Liver (tissue), 9 donors: ENCODE data around the gene ZNF423. TPM values are rescaled to one million over a fixed set of nuclear protein-coding genes. Genes with fewer than 3 reads are reported as not detected.

Experiments
- DNase-seq: peaks from one replicate; pipeline ENCODE4 v3.0.0-alpha.2; 2017; ENCODE audit warnings: low spot score
- H3K27ac ChIP-seq, 2 donors: one replicate each; pipeline ENCODE4 v1.7.0; 2013; ENCODE audit warnings: inconsistent platforms in 2 of 2, low read length in 2 of 2, control low read depth in 1 of 2, low read depth in 1 of 2, mild to moderate bottlenecking in 1 of 2
- H3K27me3 ChIP-seq, 4 donors: one replicate each; pipeline versions ENCODE4 v1.6.1 to v1.7.0; 2013; ENCODE audit warnings: low read length in 3 of 4, inconsistent platforms in 1 of 4, mild to moderate bottlenecking in 1 of 4, moderate library complexity in 1 of 4; ENCODE audit not compliant: control insufficient read depth in 4 of 4, insufficient read depth in 4 of 4
- H3K36me3 ChIP-seq, 4 donors: one replicate each; pipeline versions ENCODE4 v1.6.1 to v1.7.0; 2013; ENCODE audit warnings: low read length in 3 of 4, mild to moderate bottlenecking in 3 of 4, low read depth in 1 of 4, moderate library complexity in 1 of 4; ENCODE audit not compliant: control insufficient read depth in 4 of 4, insufficient read depth in 3 of 4
- H3K4me1 ChIP-seq, 4 donors: one replicate each; pipeline versions ENCODE4 v1.6.1 to v1.7.0; 2013; ENCODE audit warnings: low read length in 3 of 4, mild to moderate bottlenecking in 3 of 4, moderate library complexity in 1 of 4; ENCODE audit not compliant: control insufficient read depth in 4 of 4, insufficient read depth in 4 of 4
- H3K4me3 ChIP-seq, 3 donors: one replicate each; pipeline versions ENCODE4 v1.6.1 to v1.7.0; 2013; ENCODE audit warnings: low read length in 3 of 3, control low read depth in 1 of 3, low read depth in 1 of 3, mild to moderate bottlenecking in 1 of 3
- H3K9ac ChIP-seq, 2 donors: one replicate each; pipeline ENCODE4 v1.7.0; 2013; ENCODE audit warnings: low read length in 2 of 2, mild to moderate bottlenecking in 2 of 2, moderate library complexity in 2 of 2, control low read depth in 1 of 2, low read depth in 1 of 2
- H3K9me3 ChIP-seq, 4 donors: one replicate each; pipeline versions ENCODE4 v1.6.1 to v1.7.0; 2013; ENCODE audit warnings: low read length in 3 of 4; ENCODE audit not compliant: control insufficient read depth in 4 of 4
- ATF3 ChIP-seq: IDR thresholded peaks from 2 replicates; pipeline ENCODE4 v1.6.1; 2016; ENCODE audit warnings: antibody characterized with exemption
- EGR1 ChIP-seq, 2 donors: IDR thresholded peaks; 2 replicates each; pipeline ENCODE4 v1.6.1; 2016 to 2018; ENCODE audit warnings: antibody characterized with exemption in 2 of 2, low read depth in 2 of 2
- FOXA1 ChIP-seq: IDR thresholded peaks from 2 replicates; pipeline ENCODE4 v1.6.1; 2016; ENCODE audit warnings: antibody characterized with exemption
- FOXA2 ChIP-seq: IDR thresholded peaks from 2 replicates; pipeline ENCODE4 v1.6.1; 2016; ENCODE audit warnings: antibody characterized with exemption
- GABPA ChIP-seq, 2 donors: IDR thresholded peaks in 1 of 2; conservative IDR thresholded peaks in 1 of 2; 2 replicates each; pipeline ENCODE4 v1.6.1; 2016; ENCODE audit warnings: antibody characterized with exemption in 2 of 2, mild to moderate bottlenecking in 1 of 2, moderate library complexity in 1 of 2
- HNF4G ChIP-seq: IDR thresholded peaks from 2 replicates; pipeline ENCODE4 v1.6.1; 2016; ENCODE audit warnings: antibody characterized with exemption
- JUND ChIP-seq, 2 donors: IDR thresholded peaks; 2 replicates each; pipeline ENCODE4 v1.6.1; 2016; ENCODE audit warnings: antibody characterized with exemption in 2 of 2
- NR2F2 ChIP-seq: IDR thresholded peaks from 2 replicates; pipeline ENCODE4 v1.6.1; 2016; ENCODE audit warnings: antibody characterized with exemption
- RAD21 ChIP-seq, 2 donors: IDR thresholded peaks; 2 replicates each; pipeline ENCODE4 v1.6.1; 2016; ENCODE audit warnings: antibody characterized with exemption in 2 of 2, mild to moderate bottlenecking in 2 of 2
- RXRA ChIP-seq, 2 donors: IDR thresholded peaks; 2 replicates each; pipeline ENCODE4 v1.6.1; 2017 to 2018; ENCODE audit warnings: antibody characterized with exemption in 2 of 2, mild to moderate bottlenecking in 1 of 2
- SP1 ChIP-seq: IDR thresholded peaks from 2 replicates; pipeline ENCODE4 v1.6.1; 2018; ENCODE audit warnings: antibody characterized with exemption, mild to moderate bottlenecking
- TAF1 ChIP-seq: conservative IDR thresholded peaks from 2 replicates; pipeline ENCODE4 v1.6.1; 2016; ENCODE audit warnings: antibody characterized with exemption, mild to moderate bottlenecking
- YY1 ChIP-seq: IDR thresholded peaks from 2 replicates; pipeline ENCODE4 v1.6.1; 2016; ENCODE audit warnings: antibody characterized with exemption, mild to moderate bottlenecking
- ZBTB33 ChIP-seq: IDR thresholded peaks from 2 replicates; pipeline ENCODE4 v1.6.1; 2016; ENCODE audit warnings: antibody characterized with exemption
- WGBS: extraction: QIAGEN DNeasy Blood & Tissue Kit; methylation state at CpG from one replicate; pipeline ENCODE4 v1.1.7; 2013; 5-methylcytosine and 5-hydroxymethylcytosine counted together
- polyA plus RNA-seq, 2 donors: library from polyadenylated mRNA; stranded (reverse) in 1 of 2; unstranded in 1 of 2; fragments of 200-250 nt in 1 of 2; fragments of >200 nt in 1 of 2; fragmentation: Nextera tagmentation in 1 of 2; extraction: Ambion mirVana in 1 of 2; gene quantifications; one replicate each; pipeline versions ENCODE4 v1.2.1 to v1.2.3, GENCODE V29; 2013 to 2015
- total RNA-seq, 2 donors: library from RNA; depleted of rRNA; stranded (reverse); fragments of >200 nt; gene quantifications; one replicate each; pipeline ENCODE4 v1.2.3, GENCODE V29; 2014
- TF ChIP-seq, protein P1 (sequence below): IDR thresholded peaks from 2 replicates; pipeline ENCODE4 v1.6.1; 2016; ENCODE audit warnings: antibody characterized with exemption, mild to moderate bottlenecking
- TF ChIP-seq, protein P2 (sequence below): IDR thresholded peaks from 2 replicates; pipeline ENCODE4 v1.6.1; 2016; ENCODE audit warnings: antibody characterized with exemption
- TF ChIP-seq, protein P3 (sequence below): fragments of 150-350 bp; IDR thresholded peaks from 2 replicates; pipeline ENCODE4 v1.5.1; 2017; ENCODE audit warnings: improper control_type of control experiment, low read depth, low read length; ENCODE audit not compliant: missing input control
- donor health status: healthy.
- donor health status: healthy.
- donor health status: healthy.
- donor health status: healthy.
- donor health status: healthy.

ZNF423 gene
- total and polyA plus RNA-seq, 4 donors = 0.24 to 1.6 (median 0.39) TPM

DNA sequence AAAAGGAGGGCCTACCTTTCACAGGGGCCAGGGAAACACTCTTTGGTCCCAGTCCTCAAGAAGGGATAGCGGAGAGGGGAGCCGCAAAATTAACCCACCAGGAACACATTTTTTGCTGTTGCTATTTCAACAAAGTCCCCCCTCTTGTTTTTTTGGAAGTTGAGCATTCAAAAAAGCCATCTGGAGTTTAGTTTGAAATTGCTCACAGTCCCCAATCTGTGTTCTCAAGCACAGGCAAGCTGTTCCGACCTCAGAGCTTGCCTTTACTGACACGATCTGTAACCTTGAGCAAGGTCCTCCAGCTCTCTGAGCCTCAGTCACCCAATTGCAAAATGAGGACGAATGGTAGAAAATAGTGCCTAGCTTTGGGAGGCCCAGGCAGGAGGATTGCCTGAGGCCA, 131.1 kb downstream of the ZNF423 start (continued):
- TF ChIP-seq, protein P1, sequence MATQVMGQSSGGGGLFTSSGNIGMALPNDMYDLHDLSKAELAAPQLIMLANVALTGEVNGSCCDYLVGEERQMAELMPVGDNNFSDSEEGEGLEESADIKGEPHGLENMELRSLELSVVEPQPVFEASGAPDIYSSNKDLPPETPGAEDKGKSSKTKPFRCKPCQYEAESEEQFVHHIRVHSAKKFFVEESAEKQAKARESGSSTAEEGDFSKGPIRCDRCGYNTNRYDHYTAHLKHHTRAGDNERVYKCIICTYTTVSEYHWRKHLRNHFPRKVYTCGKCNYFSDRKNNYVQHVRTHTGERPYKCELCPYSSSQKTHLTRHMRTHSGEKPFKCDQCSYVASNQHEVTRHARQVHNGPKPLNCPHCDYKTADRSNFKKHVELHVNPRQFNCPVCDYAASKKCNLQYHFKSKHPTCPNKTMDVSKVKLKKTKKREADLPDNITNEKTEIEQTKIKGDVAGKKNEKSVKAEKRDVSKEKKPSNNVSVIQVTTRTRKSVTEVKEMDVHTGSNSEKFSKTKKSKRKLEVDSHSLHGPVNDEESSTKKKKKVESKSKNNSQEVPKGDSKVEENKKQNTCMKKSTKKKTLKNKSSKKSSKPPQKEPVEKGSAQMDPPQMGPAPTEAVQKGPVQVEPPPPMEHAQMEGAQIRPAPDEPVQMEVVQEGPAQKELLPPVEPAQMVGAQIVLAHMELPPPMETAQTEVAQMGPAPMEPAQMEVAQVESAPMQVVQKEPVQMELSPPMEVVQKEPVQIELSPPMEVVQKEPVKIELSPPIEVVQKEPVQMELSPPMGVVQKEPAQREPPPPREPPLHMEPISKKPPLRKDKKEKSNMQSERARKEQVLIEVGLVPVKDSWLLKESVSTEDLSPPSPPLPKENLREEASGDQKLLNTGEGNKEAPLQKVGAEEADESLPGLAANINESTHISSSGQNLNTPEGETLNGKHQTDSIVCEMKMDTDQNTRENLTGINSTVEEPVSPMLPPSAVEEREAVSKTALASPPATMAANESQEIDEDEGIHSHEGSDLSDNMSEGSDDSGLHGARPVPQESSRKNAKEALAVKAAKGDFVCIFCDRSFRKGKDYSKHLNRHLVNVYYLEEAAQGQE = no peak
- TF ChIP-seq RXRA (IDR thresholded peaks at IDR 0.05) (no peak), FOXA1 (no peak), GABPA (IDR thresholded peaks at IDR 0.05 in 1 of 2, conservative IDR thresholded peaks at IDR 0.05 in 1 of 2) (no peak), JUND (IDR thresholded peaks at IDR 0.05) (no peak)
- TF ChIP-seq, protein P2, sequence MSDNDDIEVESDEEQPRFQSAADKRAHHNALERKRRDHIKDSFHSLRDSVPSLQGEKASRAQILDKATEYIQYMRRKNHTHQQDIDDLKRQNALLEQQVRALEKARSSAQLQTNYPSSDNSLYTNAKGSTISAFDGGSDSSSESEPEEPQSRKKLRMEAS = no peak

DNA sequence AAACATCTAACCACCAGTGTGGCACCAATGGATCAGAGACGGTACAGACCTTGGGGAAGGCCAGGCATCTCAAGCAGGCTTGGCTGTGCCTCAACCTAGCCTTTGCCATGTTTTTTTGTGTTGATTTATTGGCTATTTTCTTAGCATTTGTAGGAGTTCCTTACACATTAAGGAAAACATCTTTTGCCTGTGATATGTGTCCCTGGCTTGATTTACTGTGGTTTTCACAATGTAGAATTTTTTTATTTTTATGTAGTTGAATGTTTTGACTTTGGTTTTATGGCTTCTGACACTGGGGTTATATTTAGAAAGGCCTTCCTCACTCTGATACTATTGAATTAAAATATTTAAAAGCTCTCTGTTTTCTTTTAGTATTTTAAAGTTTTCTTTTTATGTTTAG, 132.6 kb downstream of the ZNF423 start:
- WGBS = 93% methylated on average over 1 of the region's 1 CpG

GRCh38 chr16:49720225-49720624, 135.7 kb downstream of the ZNF423 start:
- DNase-seq = no peak
- H3K9me3 ChIP-seq = peaks cover 0 to 1% (median 0%) of the 10 kb centered on the region in 4 donors
- no peak overlapping the region for H3K4me3 ChIP-seq
- no peak overlapping the region for H3K9ac ChIP-seq
- no peaks in the 10 kb centered on the region for H3K27me3 ChIP-seq
- 57% methylated on average over 3 of the region's 3 CpGs for WGBS
- H3K36me3 ChIP-seq = no peaks in the 10 kb centered on the region
- no peaks in the 10 kb centered on the region for H3K4me1 ChIP-seq
- no peak overlapping the region for H3K27ac ChIP-seq
- TF ChIP-seq RAD21 (IDR thresholded peaks at IDR 0.05) (no peak), HNF4G (no peak), FOXA1 (no peak), ZBTB33 (no peak), GABPA (IDR thresholded peaks at IDR 0.05 in 1 of 2, conservative IDR thresholded peaks at IDR 0.05 in 1 of 2) (no peak), EGR1 (IDR thresholded peaks at IDR 0.05; ENCODE audit: low read depth in 2 of 2) (no peak), SP1 (no peak), RXRA (IDR thresholded peaks at IDR 0.05) (no peak), FOXA2 (no peak), NR2F2 (no peak), ATF3 (no peak), YY1 (no peak), JUND (IDR thresholded peaks at IDR 0.05) (no peak), TAF1 (no peak)
- TF ChIP-seq, protein P3, sequence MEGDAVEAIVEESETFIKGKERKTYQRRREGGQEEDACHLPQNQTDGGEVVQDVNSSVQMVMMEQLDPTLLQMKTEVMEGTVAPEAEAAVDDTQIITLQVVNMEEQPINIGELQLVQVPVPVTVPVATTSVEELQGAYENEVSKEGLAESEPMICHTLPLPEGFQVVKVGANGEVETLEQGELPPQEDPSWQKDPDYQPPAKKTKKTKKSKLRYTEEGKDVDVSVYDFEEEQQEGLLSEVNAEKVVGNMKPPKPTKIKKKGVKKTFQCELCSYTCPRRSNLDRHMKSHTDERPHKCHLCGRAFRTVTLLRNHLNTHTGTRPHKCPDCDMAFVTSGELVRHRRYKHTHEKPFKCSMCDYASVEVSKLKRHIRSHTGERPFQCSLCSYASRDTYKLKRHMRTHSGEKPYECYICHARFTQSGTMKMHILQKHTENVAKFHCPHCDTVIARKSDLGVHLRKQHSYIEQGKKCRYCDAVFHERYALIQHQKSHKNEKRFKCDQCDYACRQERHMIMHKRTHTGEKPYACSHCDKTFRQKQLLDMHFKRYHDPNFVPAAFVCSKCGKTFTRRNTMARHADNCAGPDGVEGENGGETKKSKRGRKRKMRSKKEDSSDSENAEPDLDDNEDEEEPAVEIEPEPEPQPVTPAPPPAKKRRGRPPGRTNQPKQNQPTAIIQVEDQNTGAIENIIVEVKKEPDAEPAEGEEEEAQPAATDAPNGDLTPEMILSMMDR = no peak
- TF ChIP-seq, protein P2 = no peak

More for the DNA sequence above, 132.6 kb downstream of the ZNF423 start:
- TF ChIP-seq HNF4G (no peak), YY1 (no peak), ZBTB33 (no peak)
- Histone ChIP-seq H3K36me3 (no peaks in the 10 kb centered on the region), H3K9me3 (peaks cover 0 to 1% (median 0%) of the 10 kb centered on the region in 4 donors), H3K4me1 (no peaks in the 10 kb centered on the region), H3K4me3 (no peak overlapping the region), H3K9ac (no peak overlapping the region), H3K27me3 (no peaks in the 10 kb centered on the region), H3K27ac (no peak overlapping the region)
- no peak for DNase-seq
